GM06990 (cell line): ENCODE data around the gene MEX3A.

Experiments
- DNase-seq: peaks from one replicate; pipeline ENCODE4 v3.0.0-alpha.2; 2011; ENCODE audit not compliant: insufficient read length; ENCODE audit errors: extremely low read depth
- H3K27me3 ChIP-seq: replicated peaks from 2 replicates; pipeline ENCODE4 v1.6.0; 2011; ENCODE audit warnings: low read length; ENCODE audit not compliant: control insufficient read depth, insufficient read depth
- H3K36me3 ChIP-seq: 2 replicates; pipeline ENCODE4 v1.5.1; 2011; ENCODE audit warnings: low read length; ENCODE audit not compliant: control insufficient read depth, insufficient read depth
- H3K4me3 ChIP-seq: replicated peaks from 2 replicates; pipeline ENCODE4 v1.5.1; 2011; ENCODE audit warnings: low read depth, mild to moderate bottlenecking, control low read depth, low read length
- TF ChIP-seq, protein P1 (sequence below): IDR thresholded peaks from 2 replicates; pipeline ENCODE4 v1.5.1; 2011; ENCODE audit warnings: low read length, control low read depth, mild to moderate bottlenecking, inconsistent platforms; ENCODE audit not compliant: insufficient read depth, poor library complexity, severe bottlenecking

MEX3A gene

DNA sequence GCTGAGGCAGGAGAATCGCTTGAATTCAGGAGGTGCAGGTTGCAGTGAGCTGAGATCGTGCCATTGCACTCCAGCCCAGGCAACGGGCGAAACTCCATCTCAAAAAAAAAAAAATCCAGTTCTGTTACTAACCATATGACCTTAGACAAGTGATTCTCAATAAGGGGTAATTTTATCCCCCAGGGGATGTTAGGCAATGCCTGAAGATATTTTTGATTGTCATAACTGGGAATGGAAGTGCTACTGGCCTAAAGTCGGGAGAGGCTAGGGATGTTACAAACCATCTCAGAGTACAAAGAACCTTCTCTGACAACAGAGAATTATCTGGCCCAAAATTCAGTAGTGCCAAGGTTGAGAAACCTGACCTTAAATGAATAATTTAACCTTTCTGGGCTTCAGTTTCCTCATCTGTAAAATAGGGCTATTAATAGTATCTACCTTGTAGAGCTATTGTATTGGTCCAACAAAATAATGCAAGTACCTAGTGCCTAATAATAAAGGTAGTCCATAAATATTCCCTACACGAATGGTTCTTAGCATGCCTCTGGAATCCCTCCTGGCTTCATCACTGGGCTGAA lies 26.5 kb upstream of the MEX3A start:
- Histone ChIP-seq H3K4me3 (no peak overlapping the region), H3K27me3 (no peaks in the 10 kb centered on the region), H3K36me3 (no peaks in the 10 kb centered on the region)
- DNase-seq = no peak
- TF ChIP-seq, protein P1, sequence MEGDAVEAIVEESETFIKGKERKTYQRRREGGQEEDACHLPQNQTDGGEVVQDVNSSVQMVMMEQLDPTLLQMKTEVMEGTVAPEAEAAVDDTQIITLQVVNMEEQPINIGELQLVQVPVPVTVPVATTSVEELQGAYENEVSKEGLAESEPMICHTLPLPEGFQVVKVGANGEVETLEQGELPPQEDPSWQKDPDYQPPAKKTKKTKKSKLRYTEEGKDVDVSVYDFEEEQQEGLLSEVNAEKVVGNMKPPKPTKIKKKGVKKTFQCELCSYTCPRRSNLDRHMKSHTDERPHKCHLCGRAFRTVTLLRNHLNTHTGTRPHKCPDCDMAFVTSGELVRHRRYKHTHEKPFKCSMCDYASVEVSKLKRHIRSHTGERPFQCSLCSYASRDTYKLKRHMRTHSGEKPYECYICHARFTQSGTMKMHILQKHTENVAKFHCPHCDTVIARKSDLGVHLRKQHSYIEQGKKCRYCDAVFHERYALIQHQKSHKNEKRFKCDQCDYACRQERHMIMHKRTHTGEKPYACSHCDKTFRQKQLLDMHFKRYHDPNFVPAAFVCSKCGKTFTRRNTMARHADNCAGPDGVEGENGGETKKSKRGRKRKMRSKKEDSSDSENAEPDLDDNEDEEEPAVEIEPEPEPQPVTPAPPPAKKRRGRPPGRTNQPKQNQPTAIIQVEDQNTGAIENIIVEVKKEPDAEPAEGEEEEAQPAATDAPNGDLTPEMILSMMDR = no peak

DNA sequence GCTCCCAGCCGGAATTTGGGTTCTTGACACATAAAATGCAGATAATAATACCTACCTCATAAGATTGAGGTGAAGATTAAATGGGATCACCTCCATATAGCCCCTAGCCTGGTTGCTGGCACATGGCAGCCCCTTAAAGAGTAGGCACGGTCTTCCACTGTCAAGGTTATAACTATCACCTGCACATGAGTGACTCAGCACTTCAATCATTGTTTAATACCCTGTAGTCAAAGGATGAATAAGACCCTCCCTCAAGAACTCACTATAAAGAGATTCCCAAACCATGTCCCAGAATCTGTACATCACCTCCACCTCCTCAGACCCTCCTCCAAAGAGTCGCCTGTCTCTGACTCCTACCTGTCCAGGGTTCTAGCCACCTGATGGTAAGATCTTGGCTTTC lies 25.8 kb upstream of the MEX3A start:
- no peaks in the 10 kb centered on the region for H3K27me3 ChIP-seq
- TF ChIP-seq, protein P1 = no peak
- no peak overlapping the region for H3K4me3 ChIP-seq
- DNase-seq = no peak
- H3K36me3 ChIP-seq = no peaks in the 10 kb centered on the region

DNA sequence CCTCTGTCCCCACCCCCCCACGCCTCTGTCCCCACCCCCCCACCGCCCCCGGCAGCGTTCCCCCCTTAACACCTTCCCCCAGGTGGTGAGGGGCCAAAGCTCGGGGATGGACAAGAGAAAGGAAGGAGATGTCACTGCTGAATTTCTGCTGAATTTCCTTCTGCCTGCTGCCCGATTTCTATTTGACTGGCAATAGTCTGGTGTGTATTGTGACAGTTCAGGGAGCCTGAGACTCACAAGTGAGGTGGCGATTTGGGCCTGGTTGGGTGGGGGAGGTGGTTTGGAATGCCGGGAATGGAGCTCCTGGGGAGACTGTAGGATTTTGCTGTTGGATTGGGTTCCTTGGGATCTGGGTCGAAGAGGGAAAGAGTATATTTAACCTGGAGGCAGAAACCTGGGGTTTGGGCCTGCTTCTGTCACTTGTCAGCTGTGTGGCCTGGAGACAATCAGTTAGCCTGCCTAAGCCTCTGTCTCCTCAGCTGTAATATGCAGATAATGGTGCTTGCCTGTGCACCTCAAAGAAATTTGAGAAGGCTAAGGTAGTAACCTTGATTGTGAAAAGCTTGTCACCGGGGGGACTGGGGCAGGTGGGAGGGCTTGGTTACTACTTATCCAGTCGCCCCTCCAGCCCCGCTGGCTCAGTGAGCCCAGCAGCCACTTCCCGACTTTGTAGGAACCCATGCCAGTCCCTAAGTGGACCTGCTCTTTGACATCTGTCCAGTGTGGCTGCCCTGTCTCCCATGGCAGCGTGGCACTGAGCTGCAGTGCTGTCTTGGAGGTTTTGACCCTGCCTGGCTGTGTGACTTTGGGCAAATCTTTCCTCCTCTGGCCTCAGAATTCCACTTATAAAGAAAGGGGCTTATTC lies 24.6 kb upstream of the MEX3A start:
- H3K4me3 ChIP-seq = peak overlapping the region; percentile 46
- H3K27me3 ChIP-seq = no peaks in the 10 kb centered on the region
- no peaks in the 10 kb centered on the region for H3K36me3 ChIP-seq
- DNase-seq = no peak
- TF ChIP-seq, protein P1 = no peak

DNA sequence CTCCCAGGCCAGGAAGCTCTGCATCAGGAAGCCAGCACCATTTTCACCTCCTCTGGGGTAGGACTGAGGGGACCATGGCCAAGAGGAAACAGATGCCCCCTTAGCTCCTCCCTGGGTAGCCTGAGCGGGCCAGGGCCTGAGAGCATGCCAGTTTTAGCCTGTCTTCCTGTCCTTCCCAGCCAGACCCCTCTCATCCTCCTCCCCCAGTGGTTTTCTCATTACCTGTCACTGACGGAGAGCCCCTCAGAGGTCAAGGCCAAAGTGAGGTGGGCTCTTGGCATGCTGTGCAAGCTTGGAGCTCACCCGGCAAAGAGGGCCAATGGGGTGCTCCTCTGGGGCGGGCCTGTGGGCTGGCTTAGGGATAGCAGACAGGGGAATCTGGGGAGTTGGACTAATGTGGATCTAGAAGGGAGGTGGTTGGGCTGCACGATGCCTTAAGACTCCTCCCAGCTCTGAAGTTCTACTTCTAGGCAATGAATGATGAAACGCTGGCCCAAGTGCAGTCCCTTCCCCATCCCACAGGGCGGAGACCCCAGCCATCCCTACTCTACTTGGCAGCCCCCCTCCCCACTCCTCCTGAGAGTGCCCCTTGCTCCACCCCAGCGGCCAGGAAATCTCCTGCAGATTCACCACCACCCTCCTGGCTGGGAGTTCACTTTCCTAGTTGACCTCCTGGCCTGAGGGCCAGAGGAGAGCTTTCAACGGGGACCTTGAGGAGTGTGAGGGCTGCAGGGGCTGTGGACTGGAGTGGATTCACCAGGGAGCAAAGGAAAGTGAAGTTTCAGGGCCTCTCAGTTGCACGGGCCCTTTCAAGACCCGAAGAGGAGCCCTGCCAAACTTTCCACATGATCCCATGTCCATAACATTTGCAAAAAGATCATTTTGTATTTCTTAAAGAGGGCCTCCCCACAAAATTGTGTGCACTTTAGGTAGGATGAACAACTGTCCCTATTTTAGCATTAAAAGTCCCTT lies 22.9 kb upstream of the MEX3A start:
- Histone ChIP-seq H3K4me3 (peak overlapping the region; percentile 38; the same call in 1 of the 2 replicates), H3K36me3 (no peaks in the 10 kb centered on the region), H3K27me3 (no peaks in the 10 kb centered on the region)
- TF ChIP-seq, protein P1 = no peak
- no peak for DNase-seq

DNA sequence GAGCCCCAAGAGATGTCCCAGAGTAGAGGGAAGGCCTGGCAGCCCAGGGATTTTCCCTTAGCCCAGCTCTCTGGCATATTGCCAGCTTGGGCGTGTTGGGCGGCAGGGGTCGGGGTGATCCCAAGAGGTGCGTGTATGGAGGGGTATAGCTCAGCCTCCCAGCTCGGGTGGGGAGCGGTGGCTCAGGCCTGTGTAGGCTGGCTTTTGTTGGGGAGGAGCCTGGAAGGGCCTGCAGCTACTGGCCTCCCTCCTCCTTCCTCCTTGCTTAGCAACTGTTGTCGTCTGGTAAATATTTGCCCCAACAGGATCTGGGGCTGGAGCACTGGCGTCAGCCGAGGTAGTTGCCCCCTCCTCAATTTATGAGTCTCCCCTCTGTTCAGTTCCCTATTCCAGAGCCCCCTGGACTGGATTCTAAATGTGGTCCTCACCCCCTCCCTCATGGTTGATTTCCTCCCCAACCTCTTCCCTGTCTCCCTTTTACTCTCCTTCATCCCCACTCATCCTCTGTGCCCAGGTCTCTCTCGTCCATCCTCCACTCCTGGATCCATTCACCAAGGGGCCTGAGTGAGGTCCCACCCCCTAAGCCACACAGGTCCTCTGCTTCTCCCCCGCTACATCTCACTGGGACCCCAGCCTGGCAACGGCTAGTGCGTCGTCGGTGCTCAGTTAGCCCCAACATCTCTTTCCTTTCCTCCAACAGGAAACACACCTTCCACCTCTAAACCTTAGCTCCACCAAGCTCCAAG lies 22.0 kb upstream of the MEX3A start:
- TF ChIP-seq, protein P1 = no peak
- Histone ChIP-seq H3K4me3 (no peak overlapping the region), H3K36me3 (no peaks in the 10 kb centered on the region), H3K27me3 (no peaks in the 10 kb centered on the region)
- no peak for DNase-seq
